HG03442 (cell line): ENCODE results near the gene SPPL2B.
"Not testable (repeated sequence)": the region's sequence is repeated elsewhere in the genome, so short reads cannot be mapped to it uniquely, and the experiment has no call there.

Experiments
- ATAC-seq: cut with Tn5 transposase; IDR thresholded peaks from one replicate; pipeline ENCODE4 v1.9.1; 2021; ENCODE audit warnings: mild to moderate bottlenecking, moderate library complexity; ENCODE audit not compliant: unreplicated experiment

The SPPL2B gene

GRCh38 chr19:2375353-2376121 is 47.1 kb downstream of the SPPL2B start:
- ATAC-seq, result no peak

- no peak for ATAC-seq
Measured at GRCh38 chr19:2376784-2377519, 48.5 kb downstream of the SPPL2B start.

GRCh38 chr19:2380567-2380966 is 52.1 kb downstream of the SPPL2B start:
- ATAC-seq, result no peak

GRCh38 chr19:2381148-2381820 is 52.8 kb downstream of the SPPL2B start:
- ATAC-seq, result no peak

GRCh38 chr19:2382530-2383222 is 54.2 kb downstream of the SPPL2B start:
- no peak for ATAC-seq

GRCh38 chr19:2385053-2385721 is 56.7 kb downstream of the SPPL2B start:
- ATAC-seq, result no peak

GRCh38 chr19:2387367-2388288 is 59.1 kb downstream of the SPPL2B start:
- no peak for ATAC-seq

GRCh38 chr19:2389594-2389993 is 61.1 kb downstream of the SPPL2B start:
- no peak for ATAC-seq

GRCh38 chr19:2391118-2391725 is 62.7 kb downstream of the SPPL2B start:
- ATAC-seq, result no peak

GRCh38 chr19:2392366-2392765 is 63.9 kb downstream of the SPPL2B start:
- no peak for ATAC-seq

GRCh38 chr19:2392899-2393298 is 64.4 kb downstream of the SPPL2B start:
- ATAC-seq, result not testable (repeated sequence)

GRCh38 chr19:2394054-2394441 is 65.6 kb downstream of the SPPL2B start:
- ATAC-seq, result no peak

- ATAC-seq, result no peak
Measured at GRCh38 chr19:2394442-2395292, 66.2 kb downstream of the SPPL2B start.

- not testable (repeated sequence) for ATAC-seq
Measured at GRCh38 chr19:2395293-2395829, 66.9 kb downstream of the SPPL2B start.

- ATAC-seq, result not testable (repeated sequence)
Measured at GRCh38 chr19:2397173-2397572, 68.7 kb downstream of the SPPL2B start.

GRCh38 chr19:2398735-2399305 is 70.3 kb downstream of the SPPL2B start:
- no peak for ATAC-seq

- ATAC-seq, result no peak
Measured at GRCh38 chr19:2399582-2399981, 71.1 kb downstream of the SPPL2B start.
